HFFc6 (cell line): ENCODE results near the gene MAPK9. TPM values are rescaled to one million over a fixed set of nuclear protein-coding genes. Genes with fewer than 3 reads are reported as not detected.

ENCODE experiments used
- DNase-seq: peaks from one replicate; pipeline ENCODE4 v3.0.0-alpha.2; 2018
- H3K27ac Mint-ChIP-seq: 2 replicates; pipeline ENCODE4 v1.8.0; 2020; ENCODE audit warnings: mild to moderate bottlenecking, mixed read lengths
- H3K27me3 Mint-ChIP-seq: 2 replicates; pipeline ENCODE4 v1.8.0; 2021; ENCODE audit warnings: mild to moderate bottlenecking, moderate library complexity, mixed read lengths; ENCODE audit not compliant: insufficient read depth
- H3K36me3 Mint-ChIP-seq: 2 replicates; pipeline ENCODE4 v1.8.0; 2021; ENCODE audit warnings: low read depth, mixed read lengths
- H3K4me1 Mint-ChIP-seq: 2 replicates; pipeline ENCODE4 v1.8.0; 2020; ENCODE audit warnings: low read depth, mixed read lengths
- H3K4me3 Mint-ChIP-seq: 2 replicates; pipeline ENCODE4 v1.8.0; 2020; ENCODE audit warnings: mild to moderate bottlenecking, moderate library complexity, mixed read lengths
- H3K9me3 Mint-ChIP-seq: 2 replicates; pipeline ENCODE4 v1.8.0; 2020; ENCODE audit warnings: mild to moderate bottlenecking, mixed read lengths
- CTCF ChIP-seq: fragments of 200-600 bp; sonication (generic); IDR thresholded peaks from 2 replicates; pipeline ENCODE4 v1.5.0; 2021; ENCODE audit warnings: antibody characterized with exemption, mild to moderate bottlenecking
- total RNA-seq, 6 experiments: library from RNA; stranded (reverse); fragmentation: NEBNext Ultra II Directional; extraction: Animal tissue kit (Norgen Biotek cat#: 25700); gene quantifications; 2 replicates in 1 of 6; 3 replicates in 5 of 6; pipeline ENCODE4 v1.2.3, GENCODE V29; 2021

Gene MAPK9
- total RNA-seq, 6 experiments from 2014 or later, result 30.3 to 35.8 (median 33.6) TPM

DNA sequence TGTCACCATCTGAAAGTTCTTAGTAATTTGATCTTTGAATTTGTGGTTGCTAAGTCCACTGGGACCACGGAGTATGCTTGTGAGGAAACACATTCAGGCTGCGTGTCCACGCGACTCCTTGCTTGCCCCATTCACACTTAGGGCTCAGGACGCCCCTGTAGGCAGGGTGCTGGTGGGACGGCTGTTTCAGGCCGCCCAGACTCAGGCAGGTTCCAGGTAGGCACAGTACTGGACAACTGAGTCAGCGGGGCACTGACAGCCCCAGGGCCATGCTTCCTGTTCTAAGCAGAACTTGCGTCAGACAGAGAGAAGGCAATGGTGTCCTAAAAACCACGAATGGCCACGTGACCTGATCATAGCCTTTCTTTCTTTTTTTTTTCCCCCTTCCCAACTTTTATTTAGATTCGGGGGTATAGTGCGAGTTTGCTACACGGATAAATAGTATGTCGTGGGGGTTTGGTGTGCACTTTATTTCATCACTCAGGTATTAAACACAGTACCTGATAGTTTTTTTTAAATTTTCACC lies 75.2 kb downstream of the MAPK9 start:
- Mint-ChIP-seq H3K4me3 (no peak overlapping the region), H3K27me3 (peaks cover 5% of the 10 kb centered on the region; the same call in 1 of the 2 replicates), H3K36me3 (no peaks in the 10 kb centered on the region), H3K27ac (no peak overlapping the region), H3K9me3 (peaks cover 55% of the 10 kb centered on the region), H3K4me1 (no peaks in the 10 kb centered on the region)
- TF ChIP-seq CTCF, result no peak
- DNase-seq, result no peak

GRCh38 chr5:180215783-180216630 lies 75.9 kb downstream of the MAPK9 start:
- Mint-ChIP-seq H3K9me3 (peaks cover 53% of the 10 kb centered on the region), H3K4me1 (no peaks in the 10 kb centered on the region), H3K27me3 (peaks cover 5% of the 10 kb centered on the region; the same call in 1 of the 2 replicates), H3K4me3 (no peak overlapping the region), H3K27ac (no peak overlapping the region), H3K36me3 (no peaks in the 10 kb centered on the region)
- no peak for TF ChIP-seq CTCF
- DNase-seq, result no peak

DNA sequence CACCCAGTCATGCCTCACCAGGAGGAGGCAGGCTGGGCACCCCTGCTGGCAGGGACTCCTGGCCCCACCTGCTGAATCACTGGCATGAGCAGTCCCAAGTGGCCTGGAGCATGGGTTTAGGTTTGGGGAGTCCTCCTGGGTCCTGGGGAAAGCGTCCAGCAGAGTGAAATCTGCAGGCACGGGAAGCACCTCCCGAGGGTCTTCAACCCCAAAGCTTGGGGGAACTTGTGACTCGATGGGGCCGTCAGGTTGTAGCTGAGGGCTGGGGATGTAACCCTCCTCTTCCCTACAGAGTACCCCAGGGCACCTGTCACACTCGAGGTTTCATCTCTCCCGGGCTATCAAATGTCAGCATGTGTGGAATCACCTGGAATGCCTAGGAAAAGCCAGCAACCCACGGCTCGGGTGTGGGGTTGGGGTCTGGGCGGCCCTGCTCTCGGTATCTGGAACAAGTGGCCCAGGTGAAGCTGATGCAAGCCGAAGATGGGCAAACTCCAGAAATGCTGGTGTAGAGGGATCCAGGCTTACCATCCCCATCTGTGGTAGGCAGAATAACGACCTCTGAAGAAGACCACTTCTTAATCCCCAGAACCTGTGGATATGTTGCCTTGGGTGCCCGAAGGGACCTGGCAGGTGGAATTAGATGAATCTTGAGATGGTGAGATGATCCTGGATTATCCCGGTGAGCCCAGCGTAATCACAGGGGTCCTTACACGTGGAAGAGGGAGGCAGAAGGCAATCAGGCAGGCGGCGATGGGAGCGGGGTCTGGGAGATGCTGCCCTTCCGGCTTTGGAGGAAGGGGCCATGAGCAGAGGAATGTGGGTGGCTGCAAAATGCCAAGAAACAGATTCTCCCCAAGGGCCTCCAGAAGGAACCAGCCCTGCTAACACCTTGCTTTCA lies 76.8 kb downstream of the MAPK9 start:
- no peak for DNase-seq
- H3K9me3 Mint-ChIP-seq, result peaks cover 58% of the 10 kb centered on the region
- H3K27me3 Mint-ChIP-seq, result peaks cover 8% of the 10 kb centered on the region; the same call in 1 of the 2 replicates
- no peaks in the 10 kb centered on the region for H3K4me1 Mint-ChIP-seq
- H3K4me3 Mint-ChIP-seq, result no peak overlapping the region
- H3K36me3 Mint-ChIP-seq, result no peaks in the 10 kb centered on the region
- TF ChIP-seq CTCF, result no peak
- no peak overlapping the region for H3K27ac Mint-ChIP-seq

GRCh38 chr5:180213657-180214207 lies 78.2 kb downstream of the MAPK9 start:
- H3K4me1 Mint-ChIP-seq, result no peaks in the 10 kb centered on the region

More at GRCh38 chr5:180213657-180214207, 78.2 kb downstream of the MAPK9 start:
- H3K4me3 Mint-ChIP-seq, result no peak overlapping the region
- DNase-seq, result no peak
- H3K27me3 Mint-ChIP-seq, result peaks cover 10% of the 10 kb centered on the region; the same call in 1 of the 2 replicates
- peaks cover 58% of the 10 kb centered on the region for H3K9me3 Mint-ChIP-seq
- TF ChIP-seq CTCF, result no peak
- H3K27ac Mint-ChIP-seq, result no peak overlapping the region
- H3K36me3 Mint-ChIP-seq, result no peaks in the 10 kb centered on the region
